ENCODE data around the gene WDR82. TPM values are rescaled to one million over a fixed set of nuclear protein-coding genes. Genes with fewer than 3 reads are reported as not detected.

The WDR82 gene
- total and polyA plus RNA-seq, 2 of the 4 experiments (the other 2 are of a cell fraction), result 38.1 to 68.1 TPM

DNA sequence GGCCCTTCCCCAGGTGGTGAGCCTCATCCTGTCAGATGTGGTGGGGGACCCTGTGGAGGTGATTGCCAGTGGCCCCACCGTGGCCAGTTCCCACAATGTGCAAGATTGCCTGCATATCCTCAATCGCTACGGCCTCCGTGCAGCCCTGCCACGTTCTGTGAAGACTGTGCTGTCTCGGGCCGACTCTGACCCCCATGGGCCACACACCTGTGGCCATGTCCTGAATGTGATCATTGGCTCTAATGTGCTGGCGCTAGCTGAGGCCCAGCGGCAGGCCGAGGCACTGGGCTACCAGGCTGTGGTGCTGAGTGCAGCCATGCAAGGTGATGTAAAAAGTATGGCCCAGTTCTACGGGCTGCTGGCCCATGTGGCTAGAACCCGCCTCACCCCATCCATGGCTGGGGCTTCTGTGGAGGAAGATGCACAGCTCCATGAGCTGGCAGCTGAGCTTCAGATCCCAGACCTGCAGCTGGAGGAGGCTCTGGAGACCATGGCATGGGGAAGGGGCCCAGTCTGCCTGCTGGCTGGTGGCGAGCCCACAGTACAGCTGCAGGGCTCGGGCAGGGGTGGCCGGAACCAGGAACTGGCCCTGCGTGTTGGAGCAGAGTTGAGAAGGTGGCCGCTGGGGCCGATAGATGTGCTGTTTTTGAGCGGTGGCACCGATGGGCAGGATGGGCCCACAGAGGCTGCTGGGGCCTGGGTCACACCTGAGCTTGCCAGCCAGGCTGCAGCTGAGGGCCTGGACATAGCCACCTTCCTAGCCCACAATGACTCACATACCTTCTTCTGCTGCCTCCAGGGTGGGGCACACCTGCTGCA is 14.0 kb upstream of the WDR82 start:
- Histone ChIP-seq H2BK5ac (ENCODE audit: low read depth, low read length, poor library complexity, severe bottlenecking) (no peak overlapping the region), H3K14ac (replicated peaks; ENCODE audit: low read depth, low read length) (no peak overlapping the region), H3K27me3 (ENCODE audit: control insufficient read depth, insufficient read depth, low read length) (no peaks in the 10 kb centered on the region), H3K27ac (ENCODE audit: insufficient read depth, low read length) (no peak overlapping the region), H3K79me1 (ENCODE audit: low read depth in 1 of 2, low read length in 2 of 2) (peaks cover 8 to 18% of the 10 kb centered on the region in 2 experiments), H3K9me1 (ENCODE audit: insufficient read depth, low read length) (peaks cover 10% of the 10 kb centered on the region), H3K36me3 (ENCODE audit: control insufficient read depth, insufficient read depth, low read length) (peaks cover 14% of the 10 kb centered on the region; the same call in 1 of the 2 replicates), H2BK15ac (ENCODE audit: low read depth, low read length) (no peak overlapping the region), H2AFZ (replicated peaks; ENCODE audit: low read length, poor library complexity) (no peak overlapping the region), H3K56ac (ENCODE audit: extremely low read depth, insufficient read depth, low read length) (no peak overlapping the region), H3K23ac (ENCODE audit: low read depth, low read length) (no peak overlapping the region), H3K4me3 (ENCODE audit: insufficient read depth, low read depth, low read length) (no peak overlapping the region), H3K4me1 (ENCODE audit: control insufficient read depth, insufficient read depth, low read length) (peaks cover 4% of the 10 kb centered on the region), H4K20me1 (ENCODE audit: insufficient read depth, low read length) (no peaks in the 10 kb centered on the region), H4K5ac (ENCODE audit: low read depth, low read length) (no peak overlapping the region), H2AK9ac (replicated peaks; ENCODE audit: low read depth, low read length, poor library complexity) (no peak overlapping the region), H4K8ac (ENCODE audit: low read depth in 2 of 2, low read length in 2 of 2) (no peak overlapping the region), H3K9me3 (ENCODE audit: control insufficient read depth, insufficient read depth, low read length) (no peaks in the 10 kb centered on the region), H2BK20ac (ENCODE audit: low read depth, low read length) (no peak overlapping the region), H2BK120ac (ENCODE audit: low read depth, low read length) (no peak overlapping the region), H3K4ac (ENCODE audit: low read depth, low read length) (no peak overlapping the region), H4K91ac (ENCODE audit: insufficient read depth, low read depth, low read length) (no peak overlapping the region), H3K9ac (ENCODE audit: low read depth, low read length) (no peak overlapping the region), H3K4me2 (ENCODE audit: low read depth, low read length) (no peak overlapping the region), H2AK5ac (ENCODE audit: low read depth, low read length) (no peak overlapping the region), H3K18ac (ENCODE audit: low read depth, low read length) (no peak overlapping the region)
- dilution Hi-C loops (cut with HindIII; ENCODE audit: low sequenced_read_pairs, unreplicated experiment), result no loop called here
- ChIA-PET POLR2A (ENCODE audit: unreplicated experiment) (no interaction called here), CTCF (interaction anchor here (0.9 kb wide), 1 partner anchor 43 kb away, joined by 3 read pairs; no protein-coding TSS in a partner anchor)
- ATAC-seq (ENCODE audit: low read depth), result no peak
- intact Hi-C loops (cut with micrococcal nuclease), result loop anchor here (5.0 kb wide), 1 partner anchor 95 kb away; no protein-coding TSS in a partner anchor
- DNase-seq, result no peak
- BruUV-seq (replicated peaks), result no TSS peak
- in situ Hi-C loops (cut with MboI; ENCODE audit: low sequenced_read_pairs), result loop anchor here (5.0 kb wide), 1 partner anchor 50 kb away; no protein-coding TSS in a partner anchor
- WGBS, 2 experiments (ENCODE audit: extremely low coverage in 2 of 2, insufficient read length in 1 of 2), result 91% methylated on average over 16 of the region's 20 CpGs; no CpG with 5 or more reads in 1 of the 2 experiments
- TF ChIP-seq MAFK (IDR thresholded peaks at IDR 0.05; ENCODE audit: low read depth, low read length) (no peak), CHD1 (IDR thresholded peaks at IDR 0.05; ENCODE audit: low read depth, low read length) (no peak), RFX5 (IDR thresholded peaks at IDR 0.05; ENCODE audit: low read depth, low read length) (no peak), SMC3 (IDR thresholded peaks at IDR 0.05; ENCODE audit: low read depth, low read length) (no peak), NFE2L2 (IDR thresholded peaks at IDR 0.05; ENCODE audit: low read depth, low read length) (no peak), POLR2A (IDR thresholded peaks at IDR 0.05; ENCODE audit: low read depth, low read length) (no peak), FOS (IDR thresholded peaks at IDR 0.05; ENCODE audit: low read depth, low read length) (no peak), MAZ (IDR thresholded peaks at IDR 0.05; ENCODE audit: borderline replicate concordance, low read depth, low read length) (no peak), MXI1 (IDR thresholded peaks at IDR 0.05; ENCODE audit: borderline replicate concordance, low read depth, low read length) (no peak), BHLHE40 (IDR thresholded peaks at IDR 0.05; ENCODE audit: low read depth, low read length) (no peak), CEBPB (IDR thresholded peaks at IDR 0.05; ENCODE audit: low read depth, low read length) (no peak), RAD21 (IDR thresholded peaks at IDR 0.05; ENCODE audit: low read length) (no peak)
- TF ChIP-seq, protein P1, sequence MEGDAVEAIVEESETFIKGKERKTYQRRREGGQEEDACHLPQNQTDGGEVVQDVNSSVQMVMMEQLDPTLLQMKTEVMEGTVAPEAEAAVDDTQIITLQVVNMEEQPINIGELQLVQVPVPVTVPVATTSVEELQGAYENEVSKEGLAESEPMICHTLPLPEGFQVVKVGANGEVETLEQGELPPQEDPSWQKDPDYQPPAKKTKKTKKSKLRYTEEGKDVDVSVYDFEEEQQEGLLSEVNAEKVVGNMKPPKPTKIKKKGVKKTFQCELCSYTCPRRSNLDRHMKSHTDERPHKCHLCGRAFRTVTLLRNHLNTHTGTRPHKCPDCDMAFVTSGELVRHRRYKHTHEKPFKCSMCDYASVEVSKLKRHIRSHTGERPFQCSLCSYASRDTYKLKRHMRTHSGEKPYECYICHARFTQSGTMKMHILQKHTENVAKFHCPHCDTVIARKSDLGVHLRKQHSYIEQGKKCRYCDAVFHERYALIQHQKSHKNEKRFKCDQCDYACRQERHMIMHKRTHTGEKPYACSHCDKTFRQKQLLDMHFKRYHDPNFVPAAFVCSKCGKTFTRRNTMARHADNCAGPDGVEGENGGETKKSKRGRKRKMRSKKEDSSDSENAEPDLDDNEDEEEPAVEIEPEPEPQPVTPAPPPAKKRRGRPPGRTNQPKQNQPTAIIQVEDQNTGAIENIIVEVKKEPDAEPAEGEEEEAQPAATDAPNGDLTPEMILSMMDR (conservative IDR thresholded peaks at IDR 0.05; ENCODE audit: low read depth, low read length), result no peak
- TF ChIP-seq, protein P2, sequence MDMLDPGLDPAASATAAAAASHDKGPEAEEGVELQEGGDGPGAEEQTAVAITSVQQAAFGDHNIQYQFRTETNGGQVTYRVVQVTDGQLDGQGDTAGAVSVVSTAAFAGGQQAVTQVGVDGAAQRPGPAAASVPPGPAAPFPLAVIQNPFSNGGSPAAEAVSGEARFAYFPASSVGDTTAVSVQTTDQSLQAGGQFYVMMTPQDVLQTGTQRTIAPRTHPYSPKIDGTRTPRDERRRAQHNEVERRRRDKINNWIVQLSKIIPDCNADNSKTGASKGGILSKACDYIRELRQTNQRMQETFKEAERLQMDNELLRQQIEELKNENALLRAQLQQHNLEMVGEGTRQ (IDR thresholded peaks at IDR 0.05; ENCODE audit: low read depth, low read length), result no peak
- TF ChIP-seq, protein P3, sequence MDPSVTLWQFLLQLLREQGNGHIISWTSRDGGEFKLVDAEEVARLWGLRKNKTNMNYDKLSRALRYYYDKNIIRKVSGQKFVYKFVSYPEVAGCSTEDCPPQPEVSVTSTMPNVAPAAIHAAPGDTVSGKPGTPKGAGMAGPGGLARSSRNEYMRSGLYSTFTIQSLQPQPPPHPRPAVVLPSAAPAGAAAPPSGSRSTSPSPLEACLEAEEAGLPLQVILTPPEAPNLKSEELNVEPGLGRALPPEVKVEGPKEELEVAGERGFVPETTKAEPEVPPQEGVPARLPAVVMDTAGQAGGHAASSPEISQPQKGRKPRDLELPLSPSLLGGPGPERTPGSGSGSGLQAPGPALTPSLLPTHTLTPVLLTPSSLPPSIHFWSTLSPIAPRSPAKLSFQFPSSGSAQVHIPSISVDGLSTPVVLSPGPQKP (IDR thresholded peaks at IDR 0.05; ENCODE audit: borderline replicate concordance, low read depth, low read length), result no peak

Measured in IMR-90 (cell line).